NCI-H2171 treated with DMSO at 0.1 percent for 48 hours (cell line): ENCODE measurements around the gene RPTOR.

Experiments
- DNase-seq: peaks from one replicate; lab custom pipeline; 2025; lab: John Stamatoyannopoulos, UW

The RPTOR gene

GRCh38 chr17:80961541-80962330, 417.1 kb downstream of the RPTOR start:
- DNase-seq: peak; percentile 52

GRCh38 chr17:80962356-80963329, 418.0 kb downstream of the RPTOR start:
- no peak for DNase-seq

GRCh38 chr17:80963812-80964543, 419.3 kb downstream of the RPTOR start:
- peak; percentile 6 for DNase-seq

GRCh38 chr17:80964544-80964856, 419.9 kb downstream of the RPTOR start:
- no peak for DNase-seq

- no peak for DNase-seq
These were observed 420.4 kb downstream of the RPTOR start for GRCh38 chr17:80964859-80965580.

- DNase-seq: no peak
These were observed 421.0 kb downstream of the RPTOR start for GRCh38 chr17:80965606-80966005.

GRCh38 chr17:80967404-80967872, 422.8 kb downstream of the RPTOR start:
- DNase-seq: no peak

GRCh38 chr17:80968602-80969029, 424.0 kb downstream of the RPTOR start:
- peak; percentile 75 for DNase-seq

- DNase-seq: no peak
These were observed 424.5 kb downstream of the RPTOR start for GRCh38 chr17:80969030-80969673.

- DNase-seq: no peak
These were observed 425.0 kb downstream of the RPTOR start for GRCh38 chr17:80969674-80970043.

- peak; percentile 13 for DNase-seq
These were observed 425.6 kb downstream of the RPTOR start for GRCh38 chr17:80970044-80970761.

GRCh38 chr17:80970762-80971703, 426.4 kb downstream of the RPTOR start:
- DNase-seq: no peak

GRCh38 chr17:80971704-80972304, 427.2 kb downstream of the RPTOR start:
- DNase-seq: no peak

GRCh38 chr17:80976701-80977100, 432.1 kb downstream of the RPTOR start:
- no peak for DNase-seq

GRCh38 chr17:80977172-80977571, 432.5 kb downstream of the RPTOR start:
- DNase-seq: no peak

- DNase-seq: no peak
These were observed 434.2 kb downstream of the RPTOR start for GRCh38 chr17:80978499-80979497.

- no peak for DNase-seq
These were observed 435.1 kb downstream of the RPTOR start for GRCh38 chr17:80979547-80980378.
